Heart left ventricle (tissue), 16 donors: Measurements from ENCODE around the gene SOCS6. TPM values are rescaled to one million over a fixed set of nuclear protein-coding genes. Genes with fewer than 3 reads are reported as not detected.
"Not testable (repeated sequence)": the region's sequence is repeated elsewhere in the genome, so short reads cannot be mapped to it uniquely, and the experiment has no call there.

ENCODE experiments used
- ATAC-seq, 4 donors: fragments of 200-7000 bp; cut with Tn5 transposase; one replicate each; pipeline ENCODE4 v1.9.1; 2020 to 2022; ENCODE audit warnings: moderate library complexity in 4 of 4, mild to moderate bottlenecking in 3 of 4, moderate number of reproducible peaks in 1 of 4
- DNase-seq, 5 donors: peaks; one replicate each; pipeline ENCODE4 v3.0.0-alpha.2; 2020
- H3K27ac ChIP-seq, 12 donors: fragments of 200-600 bp; sonication (generic) in 4 of 12; one replicate each; pipeline versions ENCODE4 v1.5.0 to v1.8.0; 2016 to 2022; ENCODE audit warnings: mild to moderate bottlenecking in 2 of 12
- H3K27me3 ChIP-seq, 9 donors: fragments of 200-600 bp; sonication (generic) in 2 of 9; one replicate each; pipeline versions ENCODE4 v1.5.1 to v1.8.0; 2016 to 2022; ENCODE audit warnings: mild to moderate bottlenecking in 3 of 9
- H3K36me3 ChIP-seq, 9 donors: fragments of 200-600 bp; sonication (generic) in 2 of 9; one replicate each; pipeline versions ENCODE4 v1.5.0 to v1.8.0; 2018 to 2022; ENCODE audit warnings: mild to moderate bottlenecking in 2 of 9
- H3K4me1 ChIP-seq, 12 donors: fragments of 200-600 bp; sonication (generic) in 4 of 12; one replicate each; pipeline versions ENCODE4 v1.5.0 to v1.8.0; 2016 to 2022; ENCODE audit warnings: mild to moderate bottlenecking in 3 of 12
- H3K4me3 ChIP-seq, 12 donors: fragments of 200-600 bp; sonication (generic) in 4 of 12; one replicate each; pipeline versions ENCODE4 v1.5.0 to v1.8.0; 2017 to 2022; ENCODE audit warnings: mild to moderate bottlenecking in 9 of 12, moderate library complexity in 4 of 12
- H3K9me3 ChIP-seq, 12 donors: fragments of 200-600 bp; sonication (generic) in 4 of 12; one replicate each; pipeline versions ENCODE4 v1.5.0 to v1.8.0; 2016 to 2022; ENCODE audit warnings: mild to moderate bottlenecking in 1 of 12
- CTCF ChIP-seq, 12 donors: fragments of 200-600 bp; sonication (generic) in 4 of 12; IDR thresholded peaks; one replicate each; pipeline versions ENCODE4 v1.5.0 to v1.8.0; 2018 to 2022; ENCODE audit warnings: antibody characterized with exemption in 12 of 12, mild to moderate bottlenecking in 5 of 12
- POLR2A ChIP-seq, 2 donors: fragments of 450-650 bp; IDR thresholded peaks; one replicate each; pipeline ENCODE4 v1.6.1; 2017; ENCODE audit warnings: antibody characterized with exemption in 2 of 2, mild to moderate bottlenecking in 2 of 2, moderate library complexity in 2 of 2
- WGBS, 4 donors: extraction: QIAGEN DNeasy Blood & Tissue Kit in 2 of 4; methylation state at CpG; one replicate each; pipeline versions ENCODE4 v1.1.5 to v1.1.7; 2013 to 2018; 5-methylcytosine and 5-hydroxymethylcytosine counted together
- intact Hi-C, 10 donors: fragments of 100-400 bp; cut with DNase I; formaldehyde crosslinking; loops; one replicate each; pipeline versions ENCODE4 v1.11.1 to v1.14.2; 2022
- polyA plus RNA-seq, 2 donors: library from polyadenylated mRNA; stranded (reverse); fragments of 200-250 nt; gene quantifications; one replicate each; pipeline ENCODE4 v1.2.3, GENCODE V29; 2013
- total RNA-seq, 9 donors: library from RNA; depleted of rRNA in 2 of 9; stranded (reverse); fragments of >200 nt in 2 of 9; fragmentation: NEBNext Ultra II Directional in 3 of 9; extraction: Animal tissue kit (Norgen Biotek cat#: 25700) in 3 of 9; gene quantifications; one replicate each; pipeline versions ENCODE4 v1.1.0 to v1.2.4, GENCODE V29; 2016 to 2023
- donor health status: ischemic (EF 13 %, LVEDD 7.1; RV severe dilation, severe dysfunction).
- donor health status: healthy with polysubstance abuse.
- donor health status: DM: no; HTN: yes; CAD: no.
- donor health status: DM: no; HTN: no; CAD: no.
- donor health status: ischemic (EF 25% LVEDD 6.9; RV normal size, moderate dysfunction).
- donor health status: ischemic (EF 25% LVEDD 5.7; RV mildly dilated, moderate dysfunction).
- donor health status: healthy.
- donor health status: DM: yes; HTN: yes; CAD: no.
- donor health status: ischemic (EF 35%, LVEDD 5.7; RV mildly dilated, moderate dysfunction).
- donor health status: nonischemic (EF 11% LVEDD 7.7; RV severe dilation, severe dysfunction).
- donor health status: DM: yes; HTN: yes; CAD: no.
- donor health status: PGD.
- donor health status: ischemic (EF 29% LVEDD 5.4; RV normal size, mild dysfunction).
- donor health status: nonischemic (EF 23%, LVEDD 6.1; RV moderate dilation, normal function).

SOCS6 gene
- total and polyA plus RNA-seq, 11 donors = 6.5 to 32.9 (median 21.4) TPM

GRCh38 chr18:70337139-70337972, 48.5 kb downstream of the SOCS6 start:
- TF ChIP-seq POLR2A (IDR thresholded peaks at IDR 0.05) (no peak), CTCF (IDR thresholded peaks at IDR 0.05) (no peak)
- DNase-seq = peak in 2 of 5 donors; percentile 27 to 56
- peaks cover 0 to 8% (median 0%) of the 10 kb centered on the region in 12 donors for H3K4me1 ChIP-seq
- peak; percentile 90 to 95 (median 93) for ATAC-seq
- peaks cover 0 to 26% (median 2%) of the 10 kb centered on the region in 12 donors for H3K9me3 ChIP-seq
- no peaks in the 10 kb centered on the region for H3K27me3 ChIP-seq
- peak overlapping the region; percentile 23 to 84 (median 68) for H3K27ac ChIP-seq
- H3K4me3 ChIP-seq = peak overlapping the region in 5 of 12 donors; percentile 0 to 35 (median 14)
- 56 to 75% (median 64%) methylated on average over 4 of the region's 4 CpGs for WGBS, 4 donors
- peaks cover 0 to 29% (median 3%) of the 10 kb centered on the region in 9 donors for H3K36me3 ChIP-seq
- intact Hi-C loops = loop anchor here in 4 of 10 donors (5.0 to 10.0 kb wide), 4 partner anchors 40 to 130 kb away; partner anchors contain the start of genes SOCS6 (in 2 of the 4) and RTTN (in 1 of the 4)

GRCh38 chr18:70338890-70339289, 50.0 kb downstream of the SOCS6 start:
- intact Hi-C loops = loop anchor here in 4 of 10 donors (5.0 to 10.0 kb wide), 4 partner anchors 42 to 132 kb away; partner anchors contain the start of genes SOCS6 (in 2 of the 4) and RTTN (in 1 of the 4)
- no peak overlapping the region for H3K4me3 ChIP-seq
- ATAC-seq = no peak

GRCh38 chr18:70339915-70340314, 51.1 kb downstream of the SOCS6 start:
- peak overlapping the region in 1 of 12 donors; percentile 2 for H3K27ac ChIP-seq
- H3K4me3 ChIP-seq = no peak overlapping the region
- TF ChIP-seq CTCF (IDR thresholded peaks at IDR 0.05) (no peak), POLR2A (IDR thresholded peaks at IDR 0.05) (no peak)
- intact Hi-C loops = loop anchor here in 4 of 10 donors (5.0 to 10.0 kb wide), 4 partner anchors 43 to 133 kb away; partner anchors contain the start of genes SOCS6 (in 2 of the 4) and RTTN (in 1 of the 4)
- peaks cover 0 to 29% (median 3%) of the 10 kb centered on the region in 9 donors for H3K36me3 ChIP-seq
- H3K4me1 ChIP-seq = peaks cover 0 to 8% (median 0%) of the 10 kb centered on the region in 12 donors
- ATAC-seq (no peak), DNase-seq (no peak)
- H3K27me3 ChIP-seq = no peaks in the 10 kb centered on the region
- H3K9me3 ChIP-seq = peaks cover 0 to 17% (median 0%) of the 10 kb centered on the region in 12 donors

More at GRCh38 chr18:70338890-70339289, 50.0 kb downstream of the SOCS6 start:
- Histone ChIP-seq H3K9me3 (peaks cover 0 to 26% (median 2%) of the 10 kb centered on the region in 12 donors), H3K4me1 (peaks cover 0 to 8% (median 0%) of the 10 kb centered on the region in 12 donors), H3K27ac (peak overlapping the region in 1 of 12 donors; percentile 81), H3K27me3 (no peaks in the 10 kb centered on the region), H3K36me3 (peaks cover 0 to 29% (median 3%) of the 10 kb centered on the region in 9 donors)
- DNase-seq = no peak
- no peak for TF ChIP-seq CTCF (IDR thresholded peaks at IDR 0.05)
- TF ChIP-seq POLR2A (IDR thresholded peaks at IDR 0.05) = no peak

GRCh38 chr18:70348481-70348880, 59.6 kb downstream of the SOCS6 start:
- H3K27ac ChIP-seq, H3K27me3 ChIP-seq, H3K9me3 ChIP-seq, ATAC-seq, H3K4me3 ChIP-seq, intact Hi-C loops, DNase-seq, H3K4me1 ChIP-seq: not testable (repeated sequence)
- 96 to 100% (median 98%) methylated on average over 1 to 3 of the region's 3 CpGs for WGBS, 4 donors
- H3K36me3 ChIP-seq = peaks cover 0 to 41% (median 13%) of the 10 kb centered on the region in 9 donors
